GM12801 (cell line): ENCODE data around the gene RCAN3.

Experiments
- CTCF ChIP-seq: IDR thresholded peaks from one replicate; pipeline ENCODE4 v1.5.1; 2011; ENCODE audit warnings: control low read depth; ENCODE audit not compliant: insufficient read length; ENCODE audit errors: extremely low read depth

The RCAN3 gene

DNA sequence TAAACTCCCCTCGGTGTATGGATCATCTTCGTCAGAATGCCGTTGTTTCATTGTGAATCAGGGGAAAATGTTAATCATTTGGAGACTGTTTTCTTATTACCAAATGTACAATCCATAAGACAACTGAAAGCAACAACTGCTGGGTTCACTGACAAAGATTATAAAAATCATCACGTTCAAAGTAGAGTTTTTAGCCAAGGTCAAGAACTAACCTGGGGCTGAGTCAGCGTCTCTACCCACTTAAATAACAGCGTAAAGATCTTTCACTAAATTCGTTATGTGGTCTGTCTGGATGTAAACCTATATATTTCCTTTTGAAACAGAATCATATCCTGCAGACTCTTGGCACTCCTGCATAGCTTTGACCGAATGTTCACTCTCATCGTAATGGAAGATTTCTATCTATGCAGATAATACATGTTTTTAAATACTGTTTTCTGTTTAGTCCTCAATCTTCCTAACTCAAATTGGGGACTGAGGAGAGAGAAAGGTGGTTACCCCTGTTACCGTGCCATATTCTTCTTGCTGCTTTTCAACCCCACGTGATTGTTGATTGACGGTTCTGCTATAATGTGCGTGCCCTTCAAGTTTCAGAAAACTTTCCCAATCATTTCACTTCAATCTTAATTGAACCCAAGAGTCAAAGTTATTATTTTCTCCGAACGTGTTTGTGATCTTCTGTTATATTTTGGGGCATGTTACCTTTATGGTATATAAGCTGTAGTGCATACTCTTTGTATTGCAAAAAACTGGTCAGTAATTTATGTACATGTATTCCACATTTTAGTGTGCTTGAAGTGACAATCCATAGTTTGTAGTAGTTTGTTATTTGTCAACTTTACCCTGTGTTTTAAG lies 37.6 kb downstream of the RCAN3 start:
- TF ChIP-seq CTCF: no peak

DNA sequence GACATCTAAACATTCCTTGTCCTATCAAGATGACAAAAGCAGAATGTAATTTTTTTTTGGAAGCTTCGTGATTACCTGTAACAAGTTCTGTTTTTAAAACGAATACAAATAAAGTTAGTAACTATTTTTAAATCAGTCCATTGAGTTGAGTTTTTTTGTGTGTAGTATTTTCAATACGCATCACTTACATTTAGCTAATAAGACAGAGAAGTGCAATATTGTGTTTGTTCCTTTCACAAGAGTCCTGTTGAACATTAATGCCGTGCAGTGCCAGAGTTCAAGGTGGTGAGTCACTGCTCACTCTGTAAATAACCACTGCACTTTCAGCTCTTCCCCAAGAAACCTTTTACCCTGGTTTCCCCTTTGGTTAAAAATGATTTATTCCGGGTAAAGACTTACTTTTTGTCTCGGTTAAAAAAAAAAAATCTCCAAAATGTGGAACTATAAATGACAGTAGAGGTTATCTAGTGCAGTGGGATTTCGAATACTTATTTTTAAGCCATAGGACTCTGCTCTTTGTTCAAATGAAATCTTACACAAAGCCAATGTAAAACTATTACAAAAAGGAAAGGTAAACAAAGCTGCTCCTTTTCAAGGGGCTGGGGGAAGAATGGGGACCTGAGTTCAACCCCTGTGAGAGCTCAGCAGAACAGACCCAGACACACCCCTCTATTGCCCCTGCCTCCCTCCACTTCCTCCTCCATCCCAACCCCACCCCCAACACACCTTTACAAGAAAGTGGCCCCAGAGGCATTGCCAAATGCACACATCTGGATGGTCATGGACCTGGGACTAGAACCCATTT lies 38.5 kb downstream of the RCAN3 start:
- TF ChIP-seq CTCF: no peak

DNA sequence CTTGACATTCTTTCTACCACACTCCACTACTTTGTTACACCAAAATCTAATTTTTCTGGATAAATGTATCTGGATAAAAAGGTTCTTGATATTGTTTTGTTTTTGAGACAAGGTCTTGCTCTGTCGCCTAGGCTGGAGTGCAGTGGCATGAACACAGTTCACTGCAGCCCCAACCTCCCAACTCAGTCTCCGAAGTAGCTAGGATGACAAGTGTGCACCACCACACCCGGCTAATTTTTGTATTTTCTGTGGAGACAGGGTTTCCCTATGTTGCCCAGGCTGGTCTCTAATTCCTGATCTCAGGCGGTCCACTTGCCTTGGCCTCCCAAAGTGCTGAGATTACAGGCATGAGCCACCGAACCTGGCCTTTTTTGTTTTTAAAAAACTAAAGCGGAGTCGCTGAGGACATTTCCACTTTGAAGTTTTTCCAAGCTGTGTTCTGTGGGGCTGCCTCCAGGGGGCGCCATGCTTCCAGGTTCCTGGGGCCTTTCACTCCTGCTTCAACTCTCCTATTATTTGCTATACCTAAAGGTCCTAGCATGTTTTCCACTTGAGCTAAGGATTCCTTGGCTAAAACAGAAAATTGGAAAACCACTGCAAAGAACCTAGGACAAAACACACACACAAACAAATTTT lies 39.2 kb downstream of the RCAN3 start:
- TF ChIP-seq CTCF: no peak

DNA sequence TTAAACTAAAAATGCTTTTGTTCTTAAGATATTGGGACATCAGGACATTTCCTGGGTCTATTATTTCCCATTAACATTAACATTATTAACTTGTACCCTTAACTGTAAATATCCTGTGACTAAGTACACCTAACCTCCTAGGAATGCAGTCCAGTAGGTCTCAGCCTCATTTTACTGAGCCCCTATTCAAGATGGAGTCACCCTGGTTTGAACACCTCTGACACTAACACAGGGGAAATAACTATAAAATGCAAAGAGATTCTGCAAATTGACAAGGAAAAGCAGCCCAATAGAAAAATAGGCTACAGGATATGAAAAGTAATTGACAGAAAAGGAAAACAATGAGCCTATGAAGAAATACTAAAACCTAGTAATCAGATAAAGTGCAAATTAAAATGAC lies 41.6 kb downstream of the RCAN3 start:
- TF ChIP-seq CTCF: no peak

- no peak for TF ChIP-seq CTCF
Observed at GRCh38 chr1:24545662-24546061, 43.0 kb downstream of the RCAN3 start.

DNA sequence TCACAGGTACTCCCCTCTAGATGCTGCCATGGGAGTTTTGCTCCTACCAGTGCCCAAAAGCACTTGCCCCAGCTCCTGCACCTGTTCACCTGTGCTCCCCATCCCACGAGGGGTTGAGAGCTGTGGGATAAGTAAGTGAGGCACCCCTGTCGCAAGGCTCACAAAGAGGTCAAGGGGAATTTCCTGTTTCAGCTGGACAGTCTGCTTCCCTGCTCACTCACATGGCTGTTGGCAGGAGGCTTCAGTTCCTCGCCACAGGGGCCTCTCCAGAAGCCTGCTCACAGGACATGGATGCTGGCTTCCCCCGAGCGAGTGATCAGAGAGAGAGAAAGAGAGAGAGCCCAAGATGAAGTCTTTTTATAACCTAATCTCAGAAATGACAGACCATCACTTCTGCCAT lies 44.6 kb downstream of the RCAN3 start:
- TF ChIP-seq CTCF: no peak

- no peak for TF ChIP-seq CTCF
Observed at GRCh38 chr1:24548070-24548469, 45.4 kb downstream of the RCAN3 start.
